Measurements from ENCODE around the gene CRYBA4. TPM values are rescaled to one million over a fixed set of nuclear protein-coding genes. Genes with fewer than 3 reads are reported as not detected.

The CRYBA4 gene
- total RNA-seq, 1 donor from 2014 or later, result not detected

DNA sequence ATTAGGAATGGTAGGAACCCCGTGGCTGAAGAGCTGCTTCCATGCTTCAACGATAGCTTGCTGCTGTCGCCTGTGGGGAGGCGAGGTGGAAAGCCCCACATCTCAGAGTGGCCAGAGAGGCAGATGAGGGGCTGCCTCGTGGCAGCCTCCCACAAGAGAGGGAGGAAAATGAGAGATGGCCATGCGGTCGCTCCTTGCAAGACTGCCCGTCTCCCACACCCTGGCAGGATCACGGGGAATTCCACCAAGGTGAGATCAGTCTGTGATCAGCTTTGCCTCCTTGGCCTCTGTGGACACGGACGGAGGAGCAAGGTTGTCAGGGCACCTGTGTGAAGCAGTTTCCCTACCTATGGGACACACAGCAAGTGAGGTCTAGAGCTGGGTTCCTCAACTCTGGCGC, 3.0 kb downstream of the CRYBA4 start:
- no peak for DNase-seq (ENCODE audit: low read depth, low spot score)

DNA sequence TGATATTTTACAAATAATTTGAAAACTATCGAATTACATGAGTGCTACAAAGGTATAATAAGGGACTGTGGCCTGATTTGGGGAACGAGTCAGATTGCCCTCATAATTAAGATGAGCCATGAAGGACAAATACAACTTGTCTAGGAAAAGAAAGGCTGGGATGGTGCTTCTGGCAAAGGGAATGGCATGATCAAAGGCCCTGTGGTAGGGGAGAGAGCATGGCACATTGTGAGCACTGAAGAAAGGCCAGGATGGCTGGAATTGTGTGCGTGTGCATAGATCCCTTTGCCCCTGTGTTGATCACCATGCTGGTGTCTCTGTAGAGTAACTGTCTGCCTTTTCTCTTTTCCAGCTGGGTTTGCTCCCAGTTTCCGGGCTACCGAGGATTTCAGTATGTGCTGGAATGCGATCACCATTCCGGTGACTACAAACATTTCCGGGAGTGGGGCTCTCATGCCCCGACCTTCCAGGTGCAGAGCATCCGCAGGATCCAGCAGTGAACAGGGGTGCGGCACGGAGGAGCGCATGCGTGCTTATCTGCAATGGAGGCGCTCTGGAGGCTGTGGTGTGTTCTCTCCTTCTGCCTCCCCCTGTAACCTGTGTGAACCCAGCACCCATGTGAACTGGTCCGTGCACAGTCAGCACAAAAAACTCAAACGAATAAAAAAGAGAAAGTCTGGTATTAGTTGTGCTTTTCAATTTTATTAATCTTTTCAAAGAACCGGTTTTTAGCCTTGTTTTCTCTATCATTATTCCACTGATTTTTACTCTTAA, 8.4 kb downstream of the CRYBA4 start:
- DNase-seq (ENCODE audit: low read depth, low spot score), result no peak

DNA sequence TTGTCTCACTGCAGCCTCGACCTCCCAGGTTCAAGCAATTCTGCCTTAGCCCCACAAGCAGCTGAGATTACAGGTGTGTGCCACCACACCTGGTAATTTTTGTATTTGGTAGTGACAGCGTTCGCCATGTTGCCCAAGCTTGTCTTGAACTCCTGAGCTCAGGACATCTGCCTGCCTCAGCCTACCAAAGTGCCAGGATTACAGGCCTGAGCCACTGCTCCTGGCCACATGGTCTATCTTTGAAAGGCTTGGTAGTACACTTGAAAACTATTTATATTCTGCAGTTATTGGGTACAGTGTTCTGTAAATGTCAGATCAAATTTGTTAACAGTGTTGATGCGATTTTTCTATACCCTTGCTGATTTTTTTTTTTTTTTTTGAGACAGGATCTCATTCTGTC, 9.5 kb downstream of the CRYBA4 start:
- no peak for DNase-seq (ENCODE audit: low read depth, low spot score)

DNA sequence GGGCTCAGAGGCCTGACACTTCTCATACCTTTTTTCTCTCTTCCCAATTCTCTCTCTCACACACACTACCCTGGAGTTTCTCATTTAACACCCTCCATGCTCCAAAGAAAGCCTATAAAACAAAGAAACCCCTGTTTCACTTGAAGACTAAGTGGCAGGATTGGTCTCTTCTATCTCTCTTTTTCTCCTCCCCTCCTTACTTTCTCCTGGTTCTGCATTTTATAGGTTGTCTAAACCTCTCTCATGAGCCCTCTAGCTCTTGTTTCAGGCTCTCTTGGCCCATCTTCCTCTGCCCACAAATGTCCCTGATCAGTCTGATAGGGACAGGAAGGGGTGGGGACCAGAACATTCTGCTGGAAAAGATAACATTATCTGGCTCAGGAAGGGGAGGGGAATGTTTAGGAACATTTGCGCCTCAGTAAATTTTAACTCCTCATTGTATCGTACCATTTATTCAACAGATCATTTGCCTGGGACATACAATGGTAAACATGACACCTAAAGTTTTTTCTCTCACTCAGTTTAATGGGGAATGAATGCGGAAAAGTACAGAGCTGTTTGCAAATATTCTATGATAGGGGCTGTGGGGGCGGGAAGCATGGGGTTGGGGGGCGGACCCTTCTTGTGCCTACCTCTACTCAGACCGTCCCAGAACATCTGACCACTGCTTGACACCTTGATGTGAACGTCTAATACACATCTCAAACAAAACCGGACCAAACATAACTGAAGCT, 10.8 kb downstream of the CRYBA4 start:
- peak; percentile 8 for DNase-seq (ENCODE audit: low read depth, low spot score)

DNA sequence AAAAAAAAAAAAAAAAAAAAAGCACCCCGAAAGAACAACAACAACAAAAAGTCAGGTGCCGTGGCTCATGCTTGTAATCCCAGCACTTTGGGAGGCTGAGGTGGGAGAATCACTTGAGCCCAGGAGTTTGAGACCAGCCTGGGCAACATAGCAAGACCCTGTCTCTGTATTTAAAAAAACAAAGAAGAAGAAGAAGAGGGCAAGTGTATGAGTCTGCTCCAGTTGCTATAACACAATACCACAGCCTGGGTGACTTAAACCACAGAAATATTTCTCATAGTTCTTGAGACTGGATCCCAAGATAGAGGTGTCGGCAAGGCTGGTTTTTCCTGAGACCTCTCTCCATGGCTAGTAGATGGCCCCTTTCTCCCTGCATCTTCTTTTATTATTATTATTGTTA, 12.4 kb downstream of the CRYBA4 start:
- DNase-seq (ENCODE audit: low read depth, low spot score), result no peak

DNA sequence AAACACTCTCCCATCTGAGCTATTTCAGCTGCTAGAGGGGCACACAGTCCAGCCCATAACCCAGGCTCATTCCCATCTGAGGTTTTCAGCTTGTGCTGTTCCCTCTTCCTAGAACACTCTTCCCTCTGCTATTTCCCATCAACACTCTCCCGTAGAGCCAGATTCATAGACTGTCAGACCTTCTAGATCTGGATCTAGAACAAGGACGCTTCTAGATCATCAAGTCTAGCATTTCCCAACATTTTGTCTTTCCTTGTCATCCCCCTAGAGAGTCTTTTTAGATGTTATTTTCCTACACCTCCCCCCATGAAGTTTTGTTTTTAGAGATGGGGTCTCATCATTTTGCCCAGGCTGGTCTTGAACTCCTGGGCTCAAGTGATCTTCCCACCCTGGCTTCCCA, 13.4 kb downstream of the CRYBA4 start:
- no peak for DNase-seq (ENCODE audit: low read depth, low spot score)

DNA sequence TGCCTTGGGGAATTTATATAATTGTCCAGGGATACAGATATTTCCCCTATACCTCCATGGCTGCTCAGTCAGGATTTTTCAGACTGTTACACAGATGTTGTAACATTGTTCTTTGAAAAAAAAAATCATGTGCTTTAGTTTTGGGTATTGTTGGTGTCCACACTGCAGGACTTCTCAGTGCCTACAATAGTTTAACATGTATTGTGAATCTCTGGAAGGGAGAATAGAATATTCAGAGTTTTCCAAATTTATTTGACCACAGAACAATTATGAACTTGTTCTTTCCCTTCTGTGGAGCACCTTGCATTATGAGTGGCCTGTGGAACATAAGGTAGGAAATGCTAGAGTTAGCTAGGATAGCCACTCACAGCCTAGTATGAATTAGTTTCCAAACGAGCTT, 14.5 kb downstream of the CRYBA4 start:
- no peak for DNase-seq (ENCODE audit: low read depth, low spot score)

DNA sequence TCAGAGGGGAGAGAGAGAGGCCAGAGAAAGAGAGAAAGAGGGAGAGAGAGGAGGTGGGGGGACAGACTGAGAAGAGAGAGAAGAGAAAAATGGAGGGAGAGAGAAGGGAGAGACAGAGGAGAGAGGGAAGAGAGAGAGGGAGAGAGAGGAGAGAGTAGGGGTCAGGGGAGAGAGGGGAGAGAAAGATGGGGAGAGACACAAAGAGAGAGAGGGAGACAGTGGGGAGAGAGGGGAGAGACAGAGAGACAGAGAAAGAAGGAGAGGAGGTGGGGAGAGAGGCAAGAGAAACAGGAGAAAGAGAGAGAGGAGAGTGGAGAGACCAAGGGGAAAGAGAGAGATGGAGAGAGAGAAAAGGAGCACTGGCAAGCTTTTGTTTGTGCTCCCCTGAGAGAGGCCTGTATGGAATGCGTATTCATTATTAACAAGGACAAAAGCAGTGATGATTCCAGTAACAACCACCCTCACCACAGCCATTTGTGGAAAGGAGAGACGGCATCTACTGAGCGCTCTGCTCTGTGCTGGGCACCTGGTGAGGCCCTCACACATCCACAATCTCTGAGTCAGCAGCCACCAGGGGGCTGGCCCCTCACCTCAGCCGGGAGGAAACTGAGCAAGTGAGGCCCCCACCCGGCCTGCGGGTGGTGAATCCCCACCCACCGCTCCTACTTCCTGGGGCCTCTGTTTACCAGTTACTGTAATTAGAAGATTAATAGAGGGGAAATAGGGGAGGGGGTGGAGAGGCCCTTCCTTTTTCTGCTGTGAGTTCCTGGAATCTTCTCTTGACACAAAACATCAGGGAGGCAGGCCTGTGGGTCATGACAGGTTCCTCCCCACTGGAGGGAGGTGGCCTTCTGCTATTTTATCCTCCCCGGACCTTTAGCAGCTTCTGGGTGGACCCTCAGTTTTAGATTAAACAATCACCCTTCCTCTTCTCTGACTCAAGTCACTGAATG, 21.0 kb downstream of the CRYBA4 start:
- no peak for DNase-seq (ENCODE audit: low read depth, low spot score)

DNA sequence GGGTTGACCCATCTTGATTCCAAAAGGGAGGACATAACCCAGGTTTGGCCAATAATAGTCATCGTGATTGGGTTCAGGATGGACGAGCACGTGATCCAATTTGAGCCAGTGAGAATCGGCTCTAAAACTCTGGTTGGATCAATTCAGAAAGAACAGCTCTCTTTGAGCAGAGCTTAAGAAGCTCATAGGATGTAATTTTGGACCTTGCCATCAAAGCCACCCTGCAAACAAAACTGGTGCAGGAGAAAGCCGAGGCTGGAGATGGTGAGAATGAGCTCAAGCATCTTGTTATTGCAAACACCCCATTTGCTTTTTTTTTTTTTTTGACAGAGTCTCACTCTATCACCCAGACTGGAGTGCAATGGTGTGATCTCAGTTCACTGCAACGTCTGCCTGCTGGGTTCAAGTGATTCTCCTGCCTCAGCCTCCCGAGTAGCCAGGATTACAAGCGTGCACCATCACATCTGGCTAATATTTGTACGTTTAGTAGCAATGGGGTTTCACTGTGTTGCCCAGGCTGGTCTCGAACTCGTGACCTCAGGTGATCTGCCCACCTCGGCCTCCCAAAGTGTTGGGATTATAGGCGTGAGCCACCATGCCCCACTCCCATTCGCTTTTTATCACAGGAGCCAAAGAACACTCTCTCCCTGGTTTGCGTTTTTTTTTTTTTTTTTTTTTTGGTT, 21.8 kb downstream of the CRYBA4 start:
- DNase-seq (ENCODE audit: low read depth, low spot score), result no peak

DNA sequence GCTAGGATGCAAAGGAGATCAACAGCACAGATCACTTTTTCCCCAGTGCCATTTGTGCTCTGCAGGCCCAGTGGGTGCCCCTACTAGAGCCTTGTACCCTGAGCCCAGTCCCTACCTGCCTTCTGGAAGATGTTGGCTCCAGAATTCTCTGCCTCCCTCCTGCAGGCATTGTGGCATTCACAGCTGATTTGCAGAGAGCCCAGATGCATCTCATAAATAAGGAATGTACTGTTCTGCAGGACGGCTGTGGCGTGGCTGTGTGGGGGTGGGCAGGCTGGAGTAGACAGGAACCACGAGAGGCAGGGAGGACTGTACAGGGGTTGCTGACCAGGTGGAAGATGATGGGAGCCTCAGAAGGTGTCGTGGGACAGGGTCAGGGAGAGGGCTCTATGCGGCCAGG, 24.4 kb downstream of the CRYBA4 start:
- DNase-seq (ENCODE audit: low read depth, low spot score), result no peak

DNA sequence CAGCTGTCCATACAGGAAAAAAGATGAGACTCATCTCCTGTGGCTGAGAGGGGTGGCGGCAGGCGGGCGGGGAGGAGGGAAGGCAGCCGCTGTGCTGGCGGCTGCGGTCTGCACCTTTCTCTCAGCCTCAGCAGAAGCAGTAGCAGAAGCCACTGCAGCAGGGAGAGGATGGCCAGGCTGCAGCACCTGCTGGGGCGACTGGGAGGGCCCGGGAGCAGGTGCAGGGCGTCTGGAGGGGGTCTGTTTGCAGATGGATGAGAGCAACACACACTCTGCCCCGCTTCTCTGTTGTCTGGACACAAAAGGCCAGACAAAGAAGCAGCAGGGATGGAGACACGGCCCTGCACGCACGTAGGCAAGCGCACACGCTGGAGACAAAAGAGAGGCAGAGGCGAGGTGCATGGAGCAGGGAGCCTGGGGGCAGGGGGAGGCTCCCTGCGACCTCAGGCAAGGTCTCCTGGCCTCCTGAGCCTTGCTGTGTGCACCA, 26.3 kb downstream of the CRYBA4 start:
- no peak for DNase-seq (ENCODE audit: low read depth, low spot score)

DNA sequence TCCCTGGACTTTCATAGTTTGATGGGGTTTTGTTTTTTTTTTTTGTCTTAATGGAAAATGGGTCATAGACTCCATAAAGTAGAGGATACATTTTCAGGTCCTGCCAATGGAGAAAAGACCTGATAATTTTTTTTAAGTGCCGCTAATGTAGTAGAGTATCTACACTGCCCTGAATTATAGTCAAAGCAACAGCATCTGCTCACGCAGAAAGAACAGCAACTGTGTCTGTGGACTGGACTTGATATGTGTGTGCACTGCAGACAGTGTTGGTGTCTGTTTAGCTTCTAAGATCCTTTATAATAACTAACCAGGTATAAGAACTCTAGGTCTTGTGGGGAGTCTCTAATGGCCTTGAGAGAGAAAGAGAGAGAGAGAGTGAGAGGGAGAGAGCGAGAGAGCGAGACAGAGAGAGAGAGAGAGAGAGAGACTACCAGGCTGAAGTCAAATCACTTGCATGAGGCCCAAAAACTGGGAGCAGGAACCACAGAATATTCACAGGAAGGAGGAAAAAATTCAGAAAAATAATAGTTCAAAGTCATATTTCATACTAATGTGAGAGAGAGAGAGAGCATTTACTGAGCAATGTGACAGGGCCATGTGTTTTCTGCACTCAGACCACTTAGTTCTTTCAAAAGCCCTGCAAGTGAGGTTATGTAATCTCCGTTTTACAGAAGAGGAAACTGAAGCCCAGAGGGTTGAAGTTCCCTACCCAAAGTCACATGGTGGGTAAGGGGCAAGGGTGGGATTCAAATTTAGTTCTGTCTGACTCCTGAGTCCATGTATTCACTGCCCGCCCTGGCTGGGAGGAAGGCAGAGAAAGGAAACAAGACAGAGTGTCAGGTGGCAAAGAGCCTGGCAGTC, 27.0 kb downstream of the CRYBA4 start:
- no peak for DNase-seq (ENCODE audit: low read depth, low spot score)

DNA sequence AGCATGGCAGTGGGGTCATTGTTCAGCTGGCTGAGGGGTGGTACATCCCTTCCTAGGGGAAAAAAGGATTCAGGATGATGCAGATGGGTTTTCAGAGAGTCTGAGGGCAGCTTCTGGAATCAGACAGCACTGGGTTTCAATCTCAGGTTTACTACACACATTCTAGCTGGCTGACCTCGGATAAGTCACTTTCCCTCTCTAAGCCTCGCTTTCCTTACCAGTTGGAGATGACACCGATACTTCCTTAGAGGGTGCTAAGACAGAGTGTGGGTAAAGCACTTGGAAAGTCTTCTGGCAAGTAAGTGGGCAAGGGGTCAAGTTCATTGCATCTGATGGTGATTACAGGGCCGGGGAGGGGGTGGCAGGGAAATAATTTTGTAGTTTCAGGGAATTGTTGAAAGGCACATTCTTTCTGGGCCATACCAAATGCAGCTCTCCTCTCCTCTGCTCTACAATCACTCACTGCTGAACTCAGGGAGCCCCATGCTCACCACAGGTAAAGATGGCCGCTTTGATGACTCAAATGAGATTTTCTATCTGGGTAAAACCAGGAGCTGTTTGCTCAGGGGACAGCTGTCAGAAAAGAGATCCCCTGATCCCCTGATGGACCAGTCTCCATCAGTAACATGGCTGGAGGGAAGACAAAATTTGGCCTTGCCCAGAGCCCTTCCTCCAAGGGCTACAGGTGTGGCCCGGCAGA, 29.1 kb downstream of the CRYBA4 start:
- no peak for DNase-seq (ENCODE audit: low read depth, low spot score)

DNA sequence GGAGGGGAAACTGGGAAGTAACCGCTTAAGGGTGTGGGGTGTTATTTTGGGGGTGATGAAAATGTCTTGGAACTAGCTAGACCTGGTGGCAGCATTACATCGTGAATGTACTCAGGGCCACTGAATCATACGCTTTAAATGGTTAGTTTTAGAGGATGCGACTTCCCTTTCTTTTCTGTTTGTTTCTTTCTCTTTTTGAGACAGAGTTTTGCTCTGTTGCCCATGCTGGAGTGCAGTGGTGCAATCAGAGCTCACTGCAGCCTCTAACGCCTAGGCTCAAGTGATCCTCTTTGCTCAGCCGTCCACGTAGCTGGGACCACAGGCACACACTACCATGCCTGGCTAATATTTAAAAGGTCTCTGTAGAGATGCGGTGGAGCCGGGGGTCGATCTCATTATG, 30.1 kb downstream of the CRYBA4 start:
- DNase-seq (ENCODE audit: low read depth, low spot score), result no peak

DNA sequence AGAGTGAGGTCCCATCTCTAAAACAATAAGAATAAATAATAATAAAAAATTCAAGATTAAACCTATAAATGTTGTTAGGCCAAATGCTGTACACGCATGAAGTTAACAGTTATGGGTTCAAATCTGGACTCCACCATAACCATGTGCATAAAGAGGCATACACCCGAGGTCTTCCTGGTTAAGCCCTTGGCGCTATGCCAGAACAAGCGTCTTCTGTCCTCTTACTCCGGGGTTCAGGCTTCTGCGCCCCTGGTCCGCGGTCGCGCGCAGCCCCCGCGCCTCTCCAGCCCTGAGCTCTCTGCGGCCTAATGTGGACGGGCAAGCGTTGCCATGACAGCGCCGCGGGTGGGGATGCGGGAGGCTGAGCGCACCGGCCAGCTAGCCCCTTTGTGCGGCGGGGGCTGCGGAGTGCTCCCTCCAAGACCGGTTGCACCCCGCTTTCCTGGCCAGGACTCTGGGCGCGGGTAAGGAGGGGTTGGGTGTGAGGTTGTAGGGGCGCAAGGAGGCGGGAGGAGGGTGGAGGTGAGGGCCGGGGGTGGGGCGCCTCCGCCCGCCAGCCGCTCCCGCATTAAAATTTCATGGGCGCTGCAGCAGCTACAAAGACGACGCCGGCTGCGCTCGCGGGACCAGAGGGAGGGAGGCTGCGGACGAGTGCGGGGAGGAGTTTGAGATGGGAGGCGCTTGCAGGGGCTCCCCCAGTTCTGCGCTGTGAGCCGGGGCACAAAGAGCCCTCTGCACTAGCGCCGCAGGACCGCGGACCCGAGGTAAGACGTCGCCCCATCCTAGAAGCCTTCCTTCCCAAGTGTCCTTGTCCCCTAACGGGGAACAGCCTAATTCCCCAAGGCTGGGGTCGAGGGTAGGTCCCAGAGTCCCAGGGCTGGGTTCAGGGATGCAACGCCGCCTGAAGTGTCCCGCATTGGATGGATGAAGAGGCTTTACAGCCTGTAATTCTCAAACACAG, 35.4 kb downstream of the CRYBA4 start, which contains the start of gene MIAT:
MIAT (plus strand) TSS at position 698 of the 961 bp plus-strand sequence.
- DNase-seq (ENCODE audit: low read depth, low spot score), result no peak

DNA sequence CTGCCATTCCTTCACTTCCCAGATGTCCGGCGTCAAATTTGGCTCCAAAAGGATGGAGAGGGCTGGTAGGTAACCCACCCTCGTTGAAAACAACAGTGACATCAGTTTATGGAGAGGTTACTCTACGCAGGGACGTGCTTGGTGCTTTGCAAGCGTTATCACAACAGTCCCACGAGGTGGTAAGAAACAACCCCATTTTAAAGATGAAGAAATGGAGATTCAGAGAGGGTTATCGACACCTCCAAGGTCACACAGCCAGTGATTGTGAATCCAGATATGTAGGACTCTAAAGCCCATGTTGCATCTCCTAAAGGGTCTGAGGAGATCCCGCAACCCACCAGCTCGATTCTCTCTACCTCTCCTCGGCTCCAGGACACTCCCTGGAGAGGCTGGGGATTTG, 36.4 kb downstream of the CRYBA4 start:
- DNase-seq (ENCODE audit: low read depth, low spot score), result no peak

DNA sequence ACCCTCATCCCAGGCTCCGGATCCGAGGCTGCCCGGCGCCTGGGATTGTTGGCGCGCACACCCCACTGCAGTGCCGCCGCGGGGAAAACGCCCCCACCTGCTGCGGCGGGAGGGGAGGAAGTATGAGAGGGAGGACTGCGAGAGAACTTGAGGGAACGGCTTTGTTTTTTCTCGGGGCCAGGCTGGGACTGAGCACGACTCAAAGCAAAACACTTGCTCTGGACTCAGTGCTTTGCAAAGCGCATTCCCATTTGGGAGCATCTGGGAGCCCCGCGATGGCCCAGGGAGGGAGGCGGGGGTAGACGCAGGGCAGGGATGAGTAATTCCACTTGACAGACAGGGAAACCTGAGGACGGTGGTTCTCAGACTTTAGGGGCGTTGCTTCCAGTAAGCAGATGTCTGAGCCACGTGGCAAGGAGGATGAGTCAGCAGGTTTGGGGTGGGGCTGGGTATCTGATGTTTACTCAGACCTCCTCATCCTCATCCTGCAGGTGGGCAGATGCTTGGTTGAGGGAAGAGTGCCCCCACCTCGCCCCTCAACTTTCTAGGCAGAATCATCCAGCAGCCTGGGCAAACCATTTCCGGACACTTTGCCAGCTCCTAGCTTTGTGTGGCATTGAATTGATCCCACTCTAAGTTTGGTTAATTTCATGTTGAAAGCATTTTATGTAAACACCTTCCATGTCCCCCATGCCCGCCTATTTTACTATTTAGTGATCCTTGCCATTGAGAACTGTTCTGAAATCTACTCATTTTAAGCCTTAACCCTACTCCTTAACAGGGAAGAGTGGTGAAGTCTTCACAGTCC, 37.1 kb downstream of the CRYBA4 start:
- no peak for DNase-seq (ENCODE audit: low read depth, low spot score)
